Measurements from ENCODE around the gene KRTAP29-1.

DNA sequence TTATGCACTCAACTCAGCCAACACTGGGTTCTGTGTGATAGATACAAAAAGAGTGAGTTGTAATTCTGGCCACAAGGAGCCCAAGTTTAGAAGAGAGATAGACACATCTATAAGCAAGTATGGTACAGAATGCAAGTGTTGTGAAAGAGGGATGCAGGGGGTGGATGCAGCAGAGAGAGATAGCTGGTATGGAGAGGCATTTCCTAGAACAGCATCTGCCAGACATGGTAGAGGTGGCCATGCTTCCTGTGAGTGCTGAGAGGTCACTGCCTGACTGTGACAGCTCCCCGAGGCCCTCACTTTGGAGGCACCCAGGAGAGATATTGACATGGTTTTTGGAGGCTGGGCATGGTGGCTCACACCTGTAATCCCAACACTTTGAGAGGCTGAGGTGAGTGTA lies 8.5 kb upstream of the KRTAP29-1 start:
- TF ChIP-seq, protein P1, sequence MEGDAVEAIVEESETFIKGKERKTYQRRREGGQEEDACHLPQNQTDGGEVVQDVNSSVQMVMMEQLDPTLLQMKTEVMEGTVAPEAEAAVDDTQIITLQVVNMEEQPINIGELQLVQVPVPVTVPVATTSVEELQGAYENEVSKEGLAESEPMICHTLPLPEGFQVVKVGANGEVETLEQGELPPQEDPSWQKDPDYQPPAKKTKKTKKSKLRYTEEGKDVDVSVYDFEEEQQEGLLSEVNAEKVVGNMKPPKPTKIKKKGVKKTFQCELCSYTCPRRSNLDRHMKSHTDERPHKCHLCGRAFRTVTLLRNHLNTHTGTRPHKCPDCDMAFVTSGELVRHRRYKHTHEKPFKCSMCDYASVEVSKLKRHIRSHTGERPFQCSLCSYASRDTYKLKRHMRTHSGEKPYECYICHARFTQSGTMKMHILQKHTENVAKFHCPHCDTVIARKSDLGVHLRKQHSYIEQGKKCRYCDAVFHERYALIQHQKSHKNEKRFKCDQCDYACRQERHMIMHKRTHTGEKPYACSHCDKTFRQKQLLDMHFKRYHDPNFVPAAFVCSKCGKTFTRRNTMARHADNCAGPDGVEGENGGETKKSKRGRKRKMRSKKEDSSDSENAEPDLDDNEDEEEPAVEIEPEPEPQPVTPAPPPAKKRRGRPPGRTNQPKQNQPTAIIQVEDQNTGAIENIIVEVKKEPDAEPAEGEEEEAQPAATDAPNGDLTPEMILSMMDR (IDR thresholded peaks at IDR 0.05; ENCODE audit: low read depth, low read length, poor library complexity, severe bottlenecking), result no peak
- no peak for TF ChIP-seq EZH2phosphoT487 (IDR thresholded peaks at IDR 0.05; ENCODE audit: borderline replicate concordance, low read length)

Measured in DOHH2 (cell line).